SH-SY5Y (cell line): ENCODE results near the gene GPRIN3.

ENCODE experiments used
- GATA2 ChIP-seq: IDR thresholded peaks from 2 replicates; pipeline ENCODE4 v1.6.1; 2011; ENCODE audit warnings: mild to moderate bottlenecking, low read depth, low read length
- GATA3 ChIP-seq: IDR thresholded peaks from 2 replicates; pipeline ENCODE4 v1.6.1; 2011; ENCODE audit warnings: low read depth, mild to moderate bottlenecking, low read length, moderate library complexity

DNA sequence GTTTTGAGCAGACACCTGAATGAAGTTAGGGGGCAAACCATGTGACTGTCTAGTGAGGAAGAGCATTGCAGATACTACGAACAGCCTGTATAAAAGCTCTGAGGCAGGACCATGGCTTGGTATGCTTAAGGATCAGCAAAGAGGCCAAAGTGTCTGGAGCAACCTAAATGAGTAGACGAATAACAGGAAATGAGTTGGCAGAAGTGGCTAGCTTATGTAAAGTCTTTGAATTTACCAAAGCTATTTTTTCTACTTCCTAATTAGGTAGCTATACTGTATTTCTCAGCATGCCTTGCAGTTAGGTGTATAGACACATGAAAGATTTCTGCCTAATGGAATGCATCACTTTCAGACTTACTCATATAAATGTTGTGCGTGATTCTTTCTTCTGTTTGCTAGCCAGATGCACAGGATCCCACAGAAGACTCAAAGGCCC lies 9.3 kb upstream of the GPRIN3 start:
- TF ChIP-seq GATA2 (no peak), GATA3 (no peak)
